ENCODE measurements around the gene RANBP1.

Gene RANBP1

DNA sequence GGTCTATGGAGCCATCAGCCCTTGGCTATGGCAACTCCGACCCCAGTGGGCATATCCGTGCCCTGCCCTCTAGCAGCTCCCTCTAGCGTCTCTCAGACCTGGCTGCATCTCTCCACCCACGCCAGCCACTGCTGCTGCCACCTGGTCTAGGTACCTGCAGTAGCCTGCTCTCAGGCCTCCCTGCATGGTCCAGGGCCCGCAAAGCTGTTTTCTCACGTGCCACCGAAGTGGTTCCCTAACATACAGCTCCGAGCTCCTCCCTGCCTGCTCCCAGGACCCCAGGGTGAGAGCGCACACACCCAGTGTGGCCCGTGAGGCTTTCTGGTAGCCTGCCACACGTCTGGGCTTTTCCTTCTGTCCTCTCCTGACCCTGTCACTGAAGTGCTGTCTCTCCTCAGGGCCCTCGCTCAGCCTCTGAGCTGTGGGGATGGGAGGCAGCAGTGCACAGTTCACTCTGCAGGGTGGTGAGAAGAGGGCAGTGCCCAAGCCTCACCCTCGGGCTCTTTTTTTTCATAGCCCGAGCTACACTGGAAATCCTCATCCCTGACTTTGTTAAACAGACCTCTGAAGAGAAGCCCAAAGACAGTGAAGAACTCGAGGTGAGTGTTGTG is 21.6 kb upstream of the RANBP1 start:
- no peak overlapping the region for H3K4me3 ChIP-seq (ENCODE audit: low read depth, low read length)
- TF ChIP-seq, protein P1, sequence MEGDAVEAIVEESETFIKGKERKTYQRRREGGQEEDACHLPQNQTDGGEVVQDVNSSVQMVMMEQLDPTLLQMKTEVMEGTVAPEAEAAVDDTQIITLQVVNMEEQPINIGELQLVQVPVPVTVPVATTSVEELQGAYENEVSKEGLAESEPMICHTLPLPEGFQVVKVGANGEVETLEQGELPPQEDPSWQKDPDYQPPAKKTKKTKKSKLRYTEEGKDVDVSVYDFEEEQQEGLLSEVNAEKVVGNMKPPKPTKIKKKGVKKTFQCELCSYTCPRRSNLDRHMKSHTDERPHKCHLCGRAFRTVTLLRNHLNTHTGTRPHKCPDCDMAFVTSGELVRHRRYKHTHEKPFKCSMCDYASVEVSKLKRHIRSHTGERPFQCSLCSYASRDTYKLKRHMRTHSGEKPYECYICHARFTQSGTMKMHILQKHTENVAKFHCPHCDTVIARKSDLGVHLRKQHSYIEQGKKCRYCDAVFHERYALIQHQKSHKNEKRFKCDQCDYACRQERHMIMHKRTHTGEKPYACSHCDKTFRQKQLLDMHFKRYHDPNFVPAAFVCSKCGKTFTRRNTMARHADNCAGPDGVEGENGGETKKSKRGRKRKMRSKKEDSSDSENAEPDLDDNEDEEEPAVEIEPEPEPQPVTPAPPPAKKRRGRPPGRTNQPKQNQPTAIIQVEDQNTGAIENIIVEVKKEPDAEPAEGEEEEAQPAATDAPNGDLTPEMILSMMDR (IDR thresholded peaks at IDR 0.05; ENCODE audit: low read depth, low read length, missing control alignments): no peak
- no peak for DNase-seq (ENCODE audit: low read depth)

DNA sequence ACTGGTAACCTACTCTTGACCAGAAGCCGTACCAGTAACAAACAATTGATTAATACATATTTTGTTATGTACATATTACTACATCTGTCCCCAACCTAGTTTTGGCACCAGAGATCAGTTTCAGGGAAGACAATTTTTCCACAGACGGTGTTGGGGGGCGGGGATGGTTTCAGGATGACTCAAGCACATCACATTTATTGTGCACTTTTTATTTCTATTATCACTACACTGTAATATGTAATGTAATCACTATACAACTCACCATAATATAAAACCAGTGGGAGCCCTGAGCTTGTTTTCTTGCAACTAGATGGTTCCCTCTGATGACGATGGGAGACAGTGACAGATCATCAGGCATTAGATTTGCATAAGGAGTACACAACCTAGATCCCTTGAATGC is 20.4 kb upstream of the RANBP1 start:
- H3K4me3 ChIP-seq (ENCODE audit: low read depth, low read length): no peak overlapping the region
- no peak for DNase-seq (ENCODE audit: low read depth)
- TF ChIP-seq, protein P1 (IDR thresholded peaks at IDR 0.05; ENCODE audit: low read depth, low read length, missing control alignments): no peak

DNA sequence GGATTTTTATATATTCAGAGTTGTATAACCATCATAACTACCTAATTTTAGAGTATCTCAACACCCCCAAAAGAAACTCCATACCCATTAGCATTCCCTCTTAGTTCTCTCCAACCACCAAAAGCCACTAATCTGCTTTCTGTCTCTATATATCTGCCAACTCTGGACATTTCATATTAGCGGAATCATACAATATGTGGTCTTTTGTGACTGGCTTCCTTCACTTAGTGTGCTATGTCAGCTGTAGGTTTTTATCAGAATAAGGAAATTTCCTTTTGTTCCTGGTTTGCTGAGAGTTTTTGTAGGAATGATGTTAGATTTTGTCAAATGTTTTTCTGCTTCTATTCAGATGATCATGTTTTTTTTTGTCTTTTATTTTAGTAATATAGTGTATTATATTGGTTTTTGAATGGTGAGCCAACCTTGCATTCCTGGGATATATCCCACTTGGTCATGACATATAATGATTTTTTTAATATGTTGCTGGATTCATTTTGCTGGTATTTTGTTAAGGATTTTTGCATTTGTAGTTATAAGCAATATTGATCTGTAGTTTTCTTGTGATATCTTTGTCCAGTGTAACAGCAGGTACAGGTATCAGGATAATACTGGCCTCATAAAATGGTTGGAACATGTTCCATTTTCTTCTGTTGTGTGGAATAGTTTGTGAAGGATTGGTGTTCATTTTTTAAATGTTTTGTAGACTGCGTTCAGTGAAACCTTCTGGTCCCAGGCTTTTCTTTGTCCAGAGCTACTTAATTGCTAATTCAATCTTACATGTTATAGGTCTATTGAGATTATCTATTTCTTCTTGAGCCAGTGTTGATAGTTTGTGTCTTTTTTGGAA is 19.1 kb upstream of the RANBP1 start:
- H3K4me3 ChIP-seq (ENCODE audit: low read depth, low read length): no peak overlapping the region
- no peak for DNase-seq (ENCODE audit: low read depth)
- TF ChIP-seq, protein P1 (IDR thresholded peaks at IDR 0.05; ENCODE audit: low read depth, low read length, missing control alignments): no peak

DNA sequence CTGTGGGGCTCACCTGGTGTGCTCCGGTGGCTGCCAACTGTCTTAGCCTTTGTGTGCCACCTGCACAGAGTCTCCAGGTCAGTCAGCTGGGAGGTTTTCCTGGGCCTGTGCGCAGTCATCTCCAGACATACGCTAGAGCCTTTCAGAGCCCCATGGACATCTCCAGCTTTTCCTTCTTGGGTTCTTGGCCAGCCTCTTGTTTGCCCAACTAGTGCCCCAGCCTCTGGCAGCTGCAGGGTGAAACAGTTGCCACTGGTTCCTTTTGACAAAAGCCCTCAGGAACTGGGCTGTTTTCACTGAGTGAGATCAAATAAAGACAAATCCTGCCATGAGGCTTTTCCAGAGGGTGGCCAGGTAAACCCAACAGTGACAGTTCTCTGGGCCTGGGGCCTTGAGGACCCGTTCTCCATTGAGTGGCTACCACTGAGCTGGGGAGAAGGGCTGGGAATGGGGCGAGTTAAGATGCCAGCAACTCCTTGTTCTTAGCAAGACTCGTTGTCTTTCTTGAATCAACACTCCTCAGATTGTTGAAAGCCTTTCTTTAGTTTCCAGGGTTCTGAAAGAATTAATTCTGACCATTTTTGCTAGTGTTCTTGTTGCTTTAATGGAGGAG is 16.7 kb upstream of the RANBP1 start:
- DNase-seq (ENCODE audit: low read depth): no peak
- no peak overlapping the region for H3K4me3 ChIP-seq (ENCODE audit: low read depth, low read length)
- TF ChIP-seq, protein P1 (IDR thresholded peaks at IDR 0.05; ENCODE audit: low read depth, low read length, missing control alignments): no peak

DNA sequence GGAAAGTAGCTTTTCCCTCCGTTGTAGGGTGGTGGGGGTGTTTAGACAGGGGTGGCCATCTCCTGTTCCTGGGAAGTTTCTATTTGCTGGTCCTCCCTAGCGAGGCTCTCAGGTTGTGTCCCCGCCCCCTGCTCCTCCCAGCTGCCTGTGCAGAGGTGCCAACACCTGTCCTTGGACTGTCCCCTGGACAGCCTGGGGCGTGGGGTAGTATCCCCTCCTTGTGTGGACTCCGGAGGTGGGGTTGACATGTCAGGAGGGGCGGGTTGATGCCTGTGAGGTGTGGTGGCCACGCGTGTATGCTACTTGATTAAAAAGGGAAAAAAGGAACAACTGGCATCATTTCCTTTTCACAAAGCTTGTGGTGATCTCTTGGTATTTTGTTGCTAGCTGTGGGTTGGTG is 14.3 kb upstream of the RANBP1 start:
- no peak overlapping the region for H3K4me3 ChIP-seq (ENCODE audit: low read depth, low read length)
- TF ChIP-seq, protein P1 (IDR thresholded peaks at IDR 0.05; ENCODE audit: low read depth, low read length, missing control alignments): no peak
- no peak for DNase-seq (ENCODE audit: low read depth)

DNA sequence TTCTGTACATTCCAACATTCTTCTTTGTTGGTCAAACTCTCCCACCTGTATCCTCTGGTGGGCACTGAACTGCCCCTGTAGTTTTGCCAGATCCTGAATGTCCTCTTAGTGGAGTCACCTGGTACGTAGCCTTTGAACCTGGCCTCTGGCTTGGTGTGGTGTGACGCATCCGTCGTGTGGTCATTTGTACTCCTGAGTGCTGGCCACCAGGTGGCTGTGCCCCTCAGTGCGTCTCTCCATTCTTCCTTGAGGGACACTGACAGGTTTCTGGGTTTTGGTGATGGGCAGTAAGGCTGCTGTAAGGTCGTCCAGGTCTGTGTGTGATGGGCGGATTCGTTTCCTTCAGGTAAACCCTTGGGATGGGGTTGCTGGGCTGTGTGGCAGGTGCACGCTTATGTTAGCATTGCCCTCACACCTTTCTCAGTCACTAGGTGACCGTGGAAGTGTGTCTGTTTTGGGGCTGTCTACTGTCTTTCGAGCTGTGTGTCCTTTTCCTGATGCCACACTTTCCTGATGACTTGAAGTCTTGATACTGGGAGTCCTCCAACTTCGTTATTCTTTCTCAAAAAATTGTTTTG is 13.6 kb upstream of the RANBP1 start:
- TF ChIP-seq, protein P1 (IDR thresholded peaks at IDR 0.05; ENCODE audit: low read depth, low read length, missing control alignments): no peak
- no peak overlapping the region for H3K4me3 ChIP-seq (ENCODE audit: low read depth, low read length)
- DNase-seq (ENCODE audit: low read depth): no peak
